ENCODE measurements around the gene NTHL1. TPM values are rescaled to one million over a fixed set of nuclear protein-coding genes. Genes with fewer than 3 reads are reported as not detected.
A peak's percentile ranks its signal among the peaks of the same experiment; 100 is the strongest.
"Not testable (repeated sequence)": the region's sequence is repeated elsewhere in the genome, so short reads cannot be mapped to it uniquely, and the experiment has no call there.

The NTHL1 gene
- total and polyA plus RNA-seq, 2 donors (not counting 1 experiment from before 2014, with no cell fraction given): 8.4 to 44.4 TPM

GRCh38 chr16:2013527-2013926 is 34.1 kb downstream of the NTHL1 start:
- Histone ChIP-seq H3K27me3 (ENCODE audit: control insufficient read depth, insufficient read depth, low read length) (no peaks in the 10 kb centered on the region), H2AFZ (ENCODE audit: low read length) (no peak overlapping the region), H3K4me1 (ENCODE audit: control insufficient read depth, extremely low read depth, insufficient read depth, low read length) (peaks cover 7% of the 10 kb centered on the region), H3K9me3 (ENCODE audit: control insufficient read depth, insufficient read depth, low read depth, low read length) (no peaks in the 10 kb centered on the region), H3K79me2 (ENCODE audit: control insufficient read depth, insufficient read depth, low read length) (peaks cover 13% of the 10 kb centered on the region), H4K20me1 (ENCODE audit: control insufficient read depth, extremely low read depth, insufficient read depth, low read length) (no peaks in the 10 kb centered on the region), H3K4me2 (ENCODE audit: extremely low read depth, insufficient read depth, low read length) (no peak overlapping the region), H3K9ac (ENCODE audit: insufficient read depth, low read length) (no peak overlapping the region), H3K36me3 (ENCODE audit: control insufficient read depth, insufficient read depth, low read length) (no peaks in the 10 kb centered on the region), H3K4me3 (replicated peaks in 1 of 4; ENCODE audit: control extremely low read depth in 1 of 4, insufficient read depth in 1 of 4, low read depth in 3 of 4, low read length in 4 of 4) (no peak overlapping the region), H3K27ac (ENCODE audit: insufficient read depth, low read length) (no peak overlapping the region)
- no peak for TF ChIP-seq EZH2 (IDR thresholded peaks at IDR 0.05; ENCODE audit: low read length, missing control alignments)
- TF ChIP-seq CTCF (conservative IDR thresholded peaks at IDR 0.05 in 1 of 2, IDR thresholded peaks at IDR 0.05 in 1 of 2; ENCODE audit: low read depth in 1 of 2, low read length in 2 of 2): no peak
- DNase-seq (ENCODE audit: low read depth in 2 of 2): no peak

GRCh38 chr16:2011726-2012125 is 35.9 kb downstream of the NTHL1 start:
- Histone ChIP-seq H3K4me1 (ENCODE audit: control insufficient read depth, extremely low read depth, insufficient read depth, low read length) (peaks cover 17% of the 10 kb centered on the region), H3K79me2 (ENCODE audit: control insufficient read depth, insufficient read depth, low read length) (peaks cover 31% of the 10 kb centered on the region)
- H3K4me3 ChIP-seq (replicated peaks in 1 of 4; ENCODE audit: control extremely low read depth in 1 of 4, insufficient read depth in 1 of 4, low read depth in 3 of 4, low read length in 4 of 4); H3K9ac ChIP-seq (ENCODE audit: insufficient read depth, low read length); H2AFZ ChIP-seq (ENCODE audit: low read length); H3K36me3 ChIP-seq (ENCODE audit: control insufficient read depth, insufficient read depth, low read length); H3K4me2 ChIP-seq (ENCODE audit: extremely low read depth, insufficient read depth, low read length); H3K9me3 ChIP-seq (ENCODE audit: control insufficient read depth, insufficient read depth, low read depth, low read length); H4K20me1 ChIP-seq (ENCODE audit: control insufficient read depth, extremely low read depth, insufficient read depth, low read length); DNase-seq (ENCODE audit: low read depth in 2 of 2); H3K27ac ChIP-seq (ENCODE audit: insufficient read depth, low read length); H3K27me3 ChIP-seq (ENCODE audit: control insufficient read depth, insufficient read depth, low read length): not testable (repeated sequence)

GRCh38 chr16:2009791-2010510 is 37.7 kb downstream of the NTHL1 start, which contains the start of gene ZNF598:
Gene ZNF598 (minus strand): TSS chr16:2009821.
- peaks cover 16% of the 10 kb centered on the region for H3K4me1 ChIP-seq (ENCODE audit: control insufficient read depth, extremely low read depth, insufficient read depth, low read length)
- H3K9ac ChIP-seq (ENCODE audit: insufficient read depth, low read length): peak within 1 kb of the TSS; percentile 97
- no peaks in the 10 kb centered on the region for H3K9me3 ChIP-seq (ENCODE audit: control insufficient read depth, insufficient read depth, low read depth, low read length)
- H3K79me2 ChIP-seq (ENCODE audit: control insufficient read depth, insufficient read depth, low read length): peaks cover 49% of the 10 kb centered on the region
- peak within 1 kb of the TSS; percentile 86 for H3K27ac ChIP-seq (ENCODE audit: insufficient read depth, low read length)
- TF ChIP-seq EZH2 (IDR thresholded peaks at IDR 0.05; ENCODE audit: low read length, missing control alignments) (no peak), CTCF (conservative IDR thresholded peaks at IDR 0.05 in 1 of 2, IDR thresholded peaks at IDR 0.05 in 1 of 2; ENCODE audit: low read depth in 1 of 2, low read length in 2 of 2) (no peak)
- no peaks in the 10 kb centered on the region for H4K20me1 ChIP-seq (ENCODE audit: control insufficient read depth, extremely low read depth, insufficient read depth, low read length)
- peak within 1 kb of the TSS; percentile 95 for H3K4me2 ChIP-seq (ENCODE audit: extremely low read depth, insufficient read depth, low read length)
- H2AFZ ChIP-seq (ENCODE audit: low read length): peak within 1 kb of the TSS; percentile 8
- DNase-seq (ENCODE audit: low read depth in 2 of 2): peak; percentile 85 to 88
- peak within 1 kb of the TSS; percentile 63 to 88 (median 80) for H3K4me3 ChIP-seq (replicated peaks in 1 of 4; ENCODE audit: control extremely low read depth in 1 of 4, insufficient read depth in 1 of 4, low read depth in 3 of 4, low read length in 4 of 4)
- peaks cover 3% of the 10 kb centered on the region for H3K36me3 ChIP-seq (ENCODE audit: control insufficient read depth, insufficient read depth, low read length)
- no peaks in the 10 kb centered on the region for H3K27me3 ChIP-seq (ENCODE audit: control insufficient read depth, insufficient read depth, low read length)
